OCI-LY7 (cell line): ENCODE measurements around the gene RPS5.

Experiments used
- CTCF ChIP-seq: fragments of 200-600 bp; sonication (generic); conservative IDR thresholded peaks from 2 replicates; pipeline ENCODE4 v1.5.1; 2014; ENCODE audit warnings: mild to moderate bottlenecking, antibody characterized with exemption, low read length, moderate library complexity, mixed read lengths
- EZH2phosphoT487 ChIP-seq: fragments of 200-600 bp; sonication (generic); IDR thresholded peaks from 2 replicates; pipeline ENCODE4 v1.6.1; 2018; ENCODE audit warnings: low read depth, borderline replicate concordance, mild to moderate bottlenecking, mixed run types, antibody characterized with exemption, low read length, moderate library complexity, mixed read lengths

- no peak for TF ChIP-seq CTCF
- no peak for TF ChIP-seq EZH2phosphoT487
Observed at GRCh38 chr19:58434217-58434616, 47.1 kb downstream of the RPS5 start.
